Measurements from ENCODE around the gene XPO5. TPM values are rescaled to one million over a fixed set of nuclear protein-coding genes. Genes with fewer than 3 reads are reported as not detected.

Gene XPO5
- total RNA-seq, 4 donors from 2014 or later: 12.9 to 123 (median 29.8) TPM

DNA sequence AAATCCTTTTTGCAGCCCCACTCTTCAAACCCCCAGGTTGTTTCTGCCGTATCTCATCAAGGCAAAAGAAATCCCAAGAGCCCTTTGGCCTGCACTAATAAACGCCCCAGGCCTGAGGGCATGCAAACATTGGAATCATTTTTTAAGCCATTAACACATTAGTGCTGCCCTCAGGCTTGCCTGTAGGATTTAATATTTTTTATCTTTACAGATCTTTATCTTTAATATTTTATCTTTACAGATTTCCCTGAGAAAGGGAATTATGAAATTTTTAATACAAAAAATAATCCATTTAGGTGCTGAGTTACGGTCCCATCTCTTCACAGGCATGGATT is 38.5 kb upstream of the XPO5 start:
- ATAC-seq: no peak
- H3K4me3 ChIP-seq: no peak overlapping the region
- no peak overlapping the region for H3K27ac ChIP-seq
- no peaks in the 10 kb centered on the region for H3K4me1 ChIP-seq
- TF ChIP-seq, protein P1, sequence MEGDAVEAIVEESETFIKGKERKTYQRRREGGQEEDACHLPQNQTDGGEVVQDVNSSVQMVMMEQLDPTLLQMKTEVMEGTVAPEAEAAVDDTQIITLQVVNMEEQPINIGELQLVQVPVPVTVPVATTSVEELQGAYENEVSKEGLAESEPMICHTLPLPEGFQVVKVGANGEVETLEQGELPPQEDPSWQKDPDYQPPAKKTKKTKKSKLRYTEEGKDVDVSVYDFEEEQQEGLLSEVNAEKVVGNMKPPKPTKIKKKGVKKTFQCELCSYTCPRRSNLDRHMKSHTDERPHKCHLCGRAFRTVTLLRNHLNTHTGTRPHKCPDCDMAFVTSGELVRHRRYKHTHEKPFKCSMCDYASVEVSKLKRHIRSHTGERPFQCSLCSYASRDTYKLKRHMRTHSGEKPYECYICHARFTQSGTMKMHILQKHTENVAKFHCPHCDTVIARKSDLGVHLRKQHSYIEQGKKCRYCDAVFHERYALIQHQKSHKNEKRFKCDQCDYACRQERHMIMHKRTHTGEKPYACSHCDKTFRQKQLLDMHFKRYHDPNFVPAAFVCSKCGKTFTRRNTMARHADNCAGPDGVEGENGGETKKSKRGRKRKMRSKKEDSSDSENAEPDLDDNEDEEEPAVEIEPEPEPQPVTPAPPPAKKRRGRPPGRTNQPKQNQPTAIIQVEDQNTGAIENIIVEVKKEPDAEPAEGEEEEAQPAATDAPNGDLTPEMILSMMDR (IDR thresholded peaks at IDR 0.05): no peak
- TF ChIP-seq POLR2AphosphoS5 (IDR thresholded peaks at IDR 0.05): no peak
- TF ChIP-seq POLR2A (IDR thresholded peaks at IDR 0.05): no peak
- no peak for TF ChIP-seq EP300 (IDR thresholded peaks at IDR 0.05)
- no peaks in the 10 kb centered on the region for H3K9me3 ChIP-seq
- peaks cover 0 to 65% of the 10 kb centered on the region in 2 donors for H3K36me3 ChIP-seq
- H3K27me3 ChIP-seq: no peaks in the 10 kb centered on the region
- WGBS, 2 donors (ENCODE audit: low coverage in 1 of 2): 69 to 82% methylated on average over 2 to 3 of the region's 3 CpGs

DNA sequence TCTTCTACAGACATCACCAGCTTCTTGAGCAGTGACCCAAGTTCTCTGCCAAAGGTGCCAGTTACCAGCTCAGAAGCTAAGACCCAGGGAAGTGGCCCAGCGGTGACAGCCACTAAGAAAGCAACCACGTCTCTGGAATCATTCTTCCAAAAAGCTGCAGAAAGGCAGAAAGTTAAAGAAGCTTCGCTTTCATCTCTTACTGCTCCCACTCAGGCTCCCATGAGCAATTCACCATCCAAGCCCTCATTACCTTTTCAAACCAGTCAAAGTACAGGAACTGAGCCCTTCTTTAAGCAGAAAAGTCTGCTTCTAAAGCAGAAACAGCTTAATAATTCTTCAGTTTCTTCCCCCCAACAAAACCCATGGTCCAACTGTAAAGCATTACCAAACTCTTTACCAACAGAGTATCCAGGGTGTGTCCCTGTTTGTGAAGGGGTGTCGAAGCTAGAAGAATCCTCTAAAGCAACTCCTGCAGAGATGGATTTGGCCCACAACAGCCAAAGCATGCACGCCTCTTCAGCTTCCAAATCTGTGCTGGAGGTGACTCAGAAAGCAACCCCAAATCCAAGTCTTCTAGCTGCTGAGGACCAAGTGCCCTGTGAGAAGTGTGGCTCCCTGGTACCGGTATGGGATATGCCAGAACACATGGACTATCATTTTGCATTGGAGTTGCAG is 38.0 kb upstream of the XPO5 start:
- H3K36me3 ChIP-seq: peaks cover 0 to 62% of the 10 kb centered on the region in 2 donors
- no peaks in the 10 kb centered on the region for H3K9me3 ChIP-seq
- no peaks in the 10 kb centered on the region for H3K4me1 ChIP-seq
- H3K27ac ChIP-seq: no peak overlapping the region
- no peak for ATAC-seq
- H3K27me3 ChIP-seq: no peaks in the 10 kb centered on the region
- TF ChIP-seq, protein P1 (IDR thresholded peaks at IDR 0.05): no peak
- no peak for TF ChIP-seq POLR2AphosphoS5 (IDR thresholded peaks at IDR 0.05)
- no peak for TF ChIP-seq EP300 (IDR thresholded peaks at IDR 0.05)
- no peak for TF ChIP-seq POLR2A (IDR thresholded peaks at IDR 0.05)
- WGBS, 2 donors (ENCODE audit: low coverage in 1 of 2): 100% methylated on average over 1 to 3 of the region's 6 CpGs
- H3K4me3 ChIP-seq: no peak overlapping the region

DNA sequence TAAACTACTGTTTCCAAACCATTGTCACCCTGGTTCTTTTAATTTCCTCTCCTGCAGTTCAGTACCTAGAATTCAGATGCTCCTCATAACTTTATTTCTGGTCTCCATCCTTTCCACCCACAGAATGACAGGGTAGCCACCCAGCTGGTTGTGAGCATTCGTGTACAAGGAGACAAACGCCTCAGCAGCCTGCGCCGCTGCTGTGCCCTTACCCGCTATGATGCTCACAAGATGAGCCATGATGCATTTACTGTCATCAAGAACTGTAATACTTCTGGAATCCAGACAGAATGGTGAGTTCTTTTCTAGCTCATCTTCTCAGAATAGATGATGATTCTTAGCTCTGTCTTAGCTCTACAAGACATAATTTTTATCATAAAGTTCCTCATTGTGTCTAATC is 34.6 kb upstream of the XPO5 start:
- WGBS, 2 donors (ENCODE audit: low coverage in 1 of 2): 92 to 100% methylated on average over 1 to 4 of the region's 5 CpGs
- Histone ChIP-seq H3K9me3 (no peaks in the 10 kb centered on the region), H3K27ac (no peak overlapping the region), H3K4me3 (no peak overlapping the region), H3K4me1 (peaks cover 0 to 8% (median 0%) of the 10 kb centered on the region in 3 donors), H3K27me3 (no peaks in the 10 kb centered on the region), H3K36me3 (peaks cover 0 to 73% of the 10 kb centered on the region in 2 donors)
- TF ChIP-seq POLR2A (IDR thresholded peaks at IDR 0.05) (no peak), POLR2AphosphoS5 (IDR thresholded peaks at IDR 0.05) (no peak), EP300 (IDR thresholded peaks at IDR 0.05) (no peak)
- TF ChIP-seq, protein P1 (IDR thresholded peaks at IDR 0.05): no peak
- no peak for ATAC-seq

DNA sequence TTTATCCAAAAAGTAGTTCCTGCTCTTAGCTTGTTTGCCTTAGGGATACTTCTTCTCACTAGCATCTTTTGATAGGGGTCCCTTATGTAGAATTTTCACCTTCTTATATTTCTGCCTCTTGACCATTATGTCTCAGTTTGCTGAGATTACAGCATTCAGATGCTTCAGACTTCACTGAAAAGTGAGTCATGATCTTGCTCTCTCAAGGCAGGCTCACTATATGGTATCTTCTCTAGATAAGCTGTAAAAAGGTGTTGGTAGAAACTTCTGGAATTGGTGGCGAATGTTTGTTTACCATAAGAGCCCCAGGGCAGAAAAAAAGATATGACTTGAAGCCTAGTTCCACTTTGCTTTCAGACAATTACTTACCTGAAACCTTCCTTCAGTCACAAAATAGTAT is 33.6 kb upstream of the XPO5 start:
- Histone ChIP-seq H3K27ac (no peak overlapping the region), H3K27me3 (no peaks in the 10 kb centered on the region), H3K9me3 (no peaks in the 10 kb centered on the region), H3K4me3 (no peak overlapping the region), H3K4me1 (peaks cover 0 to 8% (median 0%) of the 10 kb centered on the region in 3 donors), H3K36me3 (peaks cover 0 to 72% of the 10 kb centered on the region in 2 donors)
- no peak for ATAC-seq
- no peak for TF ChIP-seq POLR2AphosphoS5 (IDR thresholded peaks at IDR 0.05)
- TF ChIP-seq, protein P1 (IDR thresholded peaks at IDR 0.05): no peak
- TF ChIP-seq EP300 (IDR thresholded peaks at IDR 0.05): no peak
- 83 to 100% methylated on average over 1 of the region's 1 CpG for WGBS, 2 donors (ENCODE audit: low coverage in 1 of 2)

DNA sequence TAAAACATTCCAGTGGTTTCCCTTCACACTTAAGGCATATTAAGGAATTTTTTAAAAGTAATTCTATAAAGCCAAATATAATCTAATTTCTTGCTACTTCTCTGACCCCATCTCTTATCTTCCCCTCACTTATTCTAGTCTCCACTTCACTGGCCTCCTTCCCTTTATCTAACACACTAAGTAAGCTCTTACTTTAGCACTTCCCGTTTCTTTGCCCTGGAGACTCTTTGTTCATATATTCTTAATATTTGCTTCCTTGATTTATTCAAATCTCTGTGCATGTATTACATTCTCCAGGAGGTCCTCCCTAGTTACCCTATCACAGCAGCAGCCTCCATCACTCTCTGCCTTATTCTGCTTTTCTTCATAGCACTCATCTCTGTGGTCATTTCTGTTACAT is 33.0 kb upstream of the XPO5 start:
- 53 to 60% methylated on average over 1 of the region's 1 CpG for WGBS, 2 donors (ENCODE audit: low coverage in 1 of 2)
- Histone ChIP-seq H3K9me3 (no peaks in the 10 kb centered on the region), H3K4me3 (no peak overlapping the region), H3K4me1 (peaks cover 0 to 8% (median 0%) of the 10 kb centered on the region in 3 donors), H3K27me3 (no peaks in the 10 kb centered on the region), H3K36me3 (peaks cover 0 to 68% of the 10 kb centered on the region in 2 donors), H3K27ac (no peak overlapping the region)
- TF ChIP-seq, protein P1 (IDR thresholded peaks at IDR 0.05): no peak
- TF ChIP-seq POLR2A (IDR thresholded peaks at IDR 0.05) (no peak), POLR2AphosphoS5 (IDR thresholded peaks at IDR 0.05) (no peak), EP300 (IDR thresholded peaks at IDR 0.05) (no peak)
- ATAC-seq: no peak
